HL-60 (cell line): ENCODE results near the gene SIPA1.
A peak's percentile ranks its signal among the peaks of the same experiment; 100 is the strongest.

ENCODE experiments used
- DNase-seq, 2 experiments: peaks; one replicate each; pipeline ENCODE4 v3.0.0-alpha.2; 2010 to 2020; ENCODE audit warnings: low read depth in 1 of 2, low spot score in 1 of 2
- H3K27ac ChIP-seq: fragments of 250-450 bp; sonication (Bioruptor Pico); replicated peaks from 2 replicates; pipeline ENCODE4 v1.5.1; 2020; ENCODE audit warnings: mild to moderate bottlenecking, moderate library complexity
- H3K27me3 ChIP-seq: fragments of 250-450 bp; sonication (Bioruptor Pico); 2 replicates; pipeline ENCODE4 v1.5.1; 2021; ENCODE audit warnings: mild to moderate bottlenecking, moderate library complexity; ENCODE audit not compliant: insufficient read depth, poor library complexity, severe bottlenecking
- H3K4me3 ChIP-seq: replicated peaks from 2 replicates; pipeline ENCODE4 v1.5.1; 2011; ENCODE audit warnings: mild to moderate bottlenecking, control low read depth, low read length; ENCODE audit not compliant: insufficient read depth
- GABPA ChIP-seq: IDR thresholded peaks from 2 replicates; pipeline ENCODE4 v1.6.1; 2012; ENCODE audit warnings: low read depth
- POLR2AphosphoS5 ChIP-seq: IDR thresholded peaks from 2 replicates; pipeline ENCODE4 v1.6.1; 2012; ENCODE audit warnings: low read depth
- SPI1 ChIP-seq: IDR thresholded peaks from 2 replicates; pipeline ENCODE4 v1.6.1; 2012; ENCODE audit warnings: low read depth, mild to moderate bottlenecking, borderline replicate concordance
- TF ChIP-seq, protein P1 (sequence below): IDR thresholded peaks from one replicate; pipeline ENCODE4 v1.5.1; 2011; ENCODE audit warnings: low read length, control low read depth, inconsistent platforms; ENCODE audit not compliant: insufficient read depth
- TF ChIP-seq, protein P2 (sequence below): IDR thresholded peaks from 2 replicates; pipeline ENCODE4 v1.6.1; 2012; ENCODE audit warnings: low read depth; ENCODE audit not compliant: insufficient replicate concordance

SIPA1 gene

DNA sequence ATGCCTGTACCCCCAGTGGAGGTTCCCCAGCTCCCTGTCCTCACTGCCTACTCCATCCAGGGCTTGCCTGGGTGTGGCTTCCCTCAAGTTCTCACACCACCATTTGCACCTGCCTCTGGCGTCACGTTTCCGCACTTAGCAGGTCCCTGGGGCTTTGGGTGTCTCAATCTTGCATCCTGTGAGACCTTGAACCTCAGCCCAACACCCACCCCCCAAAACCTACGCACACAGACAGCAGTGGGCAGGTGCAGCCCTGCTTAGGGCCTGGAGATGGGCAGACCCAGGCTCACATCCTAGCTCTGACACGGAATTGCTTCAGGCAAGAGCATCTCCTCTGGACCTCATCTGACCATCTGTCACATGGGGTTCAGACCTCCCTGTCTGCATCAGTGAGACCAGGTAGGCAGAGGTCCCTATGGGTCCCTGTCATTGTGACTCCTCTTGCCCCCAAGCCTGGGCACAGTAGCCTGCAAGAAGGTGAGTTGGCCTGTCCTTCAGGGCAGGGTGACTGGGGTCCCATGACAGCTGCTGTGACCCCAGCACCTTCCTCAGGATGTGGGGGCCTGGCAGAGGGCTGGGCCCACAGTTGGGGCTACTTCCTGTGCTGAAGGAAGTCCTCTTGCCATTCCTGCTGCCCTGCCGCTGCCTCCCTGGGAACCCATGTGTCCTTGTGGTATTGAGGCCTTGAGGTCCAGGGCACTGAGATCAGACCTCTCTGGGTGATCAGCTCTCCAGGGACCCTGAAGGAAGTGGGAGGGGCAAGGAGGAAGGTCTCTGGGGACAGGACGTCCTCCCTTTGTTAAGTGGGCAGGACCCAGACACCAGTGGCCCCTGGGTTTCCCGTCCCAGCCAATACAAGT, 2.0 kb downstream of the SIPA1 start:
- DNase-seq = peak; percentile 85 to 88
- H3K27ac ChIP-seq = peak overlapping the region; percentile 99
- H3K27me3 ChIP-seq = no peaks in the 10 kb centered on the region
- H3K4me3 ChIP-seq = peak overlapping the region; percentile 61
- no peak for TF ChIP-seq POLR2AphosphoS5
- TF ChIP-seq, protein P1, sequence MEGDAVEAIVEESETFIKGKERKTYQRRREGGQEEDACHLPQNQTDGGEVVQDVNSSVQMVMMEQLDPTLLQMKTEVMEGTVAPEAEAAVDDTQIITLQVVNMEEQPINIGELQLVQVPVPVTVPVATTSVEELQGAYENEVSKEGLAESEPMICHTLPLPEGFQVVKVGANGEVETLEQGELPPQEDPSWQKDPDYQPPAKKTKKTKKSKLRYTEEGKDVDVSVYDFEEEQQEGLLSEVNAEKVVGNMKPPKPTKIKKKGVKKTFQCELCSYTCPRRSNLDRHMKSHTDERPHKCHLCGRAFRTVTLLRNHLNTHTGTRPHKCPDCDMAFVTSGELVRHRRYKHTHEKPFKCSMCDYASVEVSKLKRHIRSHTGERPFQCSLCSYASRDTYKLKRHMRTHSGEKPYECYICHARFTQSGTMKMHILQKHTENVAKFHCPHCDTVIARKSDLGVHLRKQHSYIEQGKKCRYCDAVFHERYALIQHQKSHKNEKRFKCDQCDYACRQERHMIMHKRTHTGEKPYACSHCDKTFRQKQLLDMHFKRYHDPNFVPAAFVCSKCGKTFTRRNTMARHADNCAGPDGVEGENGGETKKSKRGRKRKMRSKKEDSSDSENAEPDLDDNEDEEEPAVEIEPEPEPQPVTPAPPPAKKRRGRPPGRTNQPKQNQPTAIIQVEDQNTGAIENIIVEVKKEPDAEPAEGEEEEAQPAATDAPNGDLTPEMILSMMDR = no peak
- TF ChIP-seq, protein P2, sequence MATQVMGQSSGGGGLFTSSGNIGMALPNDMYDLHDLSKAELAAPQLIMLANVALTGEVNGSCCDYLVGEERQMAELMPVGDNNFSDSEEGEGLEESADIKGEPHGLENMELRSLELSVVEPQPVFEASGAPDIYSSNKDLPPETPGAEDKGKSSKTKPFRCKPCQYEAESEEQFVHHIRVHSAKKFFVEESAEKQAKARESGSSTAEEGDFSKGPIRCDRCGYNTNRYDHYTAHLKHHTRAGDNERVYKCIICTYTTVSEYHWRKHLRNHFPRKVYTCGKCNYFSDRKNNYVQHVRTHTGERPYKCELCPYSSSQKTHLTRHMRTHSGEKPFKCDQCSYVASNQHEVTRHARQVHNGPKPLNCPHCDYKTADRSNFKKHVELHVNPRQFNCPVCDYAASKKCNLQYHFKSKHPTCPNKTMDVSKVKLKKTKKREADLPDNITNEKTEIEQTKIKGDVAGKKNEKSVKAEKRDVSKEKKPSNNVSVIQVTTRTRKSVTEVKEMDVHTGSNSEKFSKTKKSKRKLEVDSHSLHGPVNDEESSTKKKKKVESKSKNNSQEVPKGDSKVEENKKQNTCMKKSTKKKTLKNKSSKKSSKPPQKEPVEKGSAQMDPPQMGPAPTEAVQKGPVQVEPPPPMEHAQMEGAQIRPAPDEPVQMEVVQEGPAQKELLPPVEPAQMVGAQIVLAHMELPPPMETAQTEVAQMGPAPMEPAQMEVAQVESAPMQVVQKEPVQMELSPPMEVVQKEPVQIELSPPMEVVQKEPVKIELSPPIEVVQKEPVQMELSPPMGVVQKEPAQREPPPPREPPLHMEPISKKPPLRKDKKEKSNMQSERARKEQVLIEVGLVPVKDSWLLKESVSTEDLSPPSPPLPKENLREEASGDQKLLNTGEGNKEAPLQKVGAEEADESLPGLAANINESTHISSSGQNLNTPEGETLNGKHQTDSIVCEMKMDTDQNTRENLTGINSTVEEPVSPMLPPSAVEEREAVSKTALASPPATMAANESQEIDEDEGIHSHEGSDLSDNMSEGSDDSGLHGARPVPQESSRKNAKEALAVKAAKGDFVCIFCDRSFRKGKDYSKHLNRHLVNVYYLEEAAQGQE = no peak
- TF ChIP-seq SPI1 = 0 out of 2 replicates have a peak, but pooled peaks have one; percentile 6
- TF ChIP-seq GABPA = no peak

DNA sequence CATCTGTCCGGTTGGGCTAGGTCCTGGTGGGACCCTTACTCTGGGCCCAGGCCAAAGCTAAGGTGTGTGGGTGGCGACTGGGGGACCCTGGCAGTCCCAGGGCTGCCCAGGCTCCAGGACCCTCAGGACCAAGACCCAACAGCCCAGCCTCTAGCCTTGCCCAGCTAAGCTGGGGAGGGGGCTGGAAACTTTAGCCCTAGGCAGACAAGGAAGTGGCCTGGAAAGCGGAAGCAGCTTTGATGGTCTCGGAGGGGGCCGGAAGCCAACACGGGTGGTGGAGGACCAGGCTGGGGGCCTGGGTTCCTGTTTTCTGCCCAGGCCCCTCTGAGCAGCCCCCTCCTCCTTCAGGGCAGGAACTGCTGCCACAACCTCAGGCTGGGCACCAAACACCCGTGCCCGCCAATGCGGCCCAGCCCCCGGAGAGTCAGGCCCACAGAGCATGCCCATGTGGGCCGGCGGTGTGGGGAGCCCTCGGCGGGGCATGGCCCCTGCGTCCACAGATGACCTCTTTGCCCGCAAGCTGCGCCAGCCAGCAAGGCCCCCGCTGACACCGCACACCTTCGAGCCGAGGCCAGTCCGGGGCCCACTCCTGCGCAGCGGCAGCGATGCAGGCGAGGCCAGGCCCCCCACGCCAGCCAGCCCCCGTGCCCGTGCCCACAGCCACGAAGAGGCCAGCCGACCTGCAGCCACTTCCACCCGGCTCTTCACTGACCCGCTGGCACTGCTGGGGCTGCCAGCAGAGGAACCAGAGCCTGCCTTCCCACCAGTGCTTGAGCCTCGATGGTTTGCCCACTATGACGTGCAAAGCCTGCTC, 2.8 kb downstream of the SIPA1 start:
- TF ChIP-seq SPI1 (peak; percentile 98), GABPA (peak; percentile 79), POLR2AphosphoS5 (peak; percentile 93)
- TF ChIP-seq, protein P1 = no peak
- TF ChIP-seq, protein P2 = no peak
- H3K27me3 ChIP-seq = no peaks in the 10 kb centered on the region
- peak overlapping the region; percentile 61 for H3K4me3 ChIP-seq
- H3K27ac ChIP-seq = peak overlapping the region; percentile 99
- peak; percentile 77 to 96 for DNase-seq

DNA sequence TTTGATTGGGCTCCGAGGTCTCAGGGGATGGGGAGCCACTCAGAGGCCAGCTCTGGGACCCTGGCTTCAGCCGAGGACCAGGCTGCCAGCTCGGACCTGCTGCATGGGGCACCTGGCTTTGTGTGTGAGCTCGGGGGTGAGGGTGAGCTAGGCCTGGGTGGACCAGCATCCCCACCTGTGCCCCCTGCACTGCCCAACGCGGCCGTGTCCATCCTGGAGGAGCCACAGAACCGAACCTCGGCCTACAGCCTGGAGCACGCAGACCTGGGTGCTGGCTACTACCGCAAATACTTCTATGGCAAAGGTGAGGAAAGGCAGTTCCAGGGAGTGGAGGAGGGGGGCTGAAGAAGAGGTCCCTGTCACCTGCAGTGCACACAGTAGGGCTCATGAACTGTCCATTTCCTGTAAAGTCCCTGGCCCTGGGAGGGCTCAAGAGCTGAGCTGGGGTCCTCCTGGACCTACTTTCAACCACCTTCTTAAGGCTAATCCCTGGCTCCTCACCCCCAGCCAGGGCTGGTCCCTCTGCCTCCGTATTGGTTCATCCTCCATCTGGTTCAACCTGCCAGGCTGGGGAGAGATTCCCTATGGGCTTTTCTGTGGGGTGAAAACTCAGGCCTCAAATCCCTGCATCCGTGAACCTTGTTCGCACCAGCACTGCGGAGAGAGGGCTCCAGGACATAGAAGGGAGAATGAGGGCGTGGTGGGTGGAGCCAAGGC, 3.6 kb downstream of the SIPA1 start:
- DNase-seq = no peak
- Histone ChIP-seq H3K4me3 (peak overlapping the region; percentile 61), H3K27ac (peak overlapping the region; percentile 99)

More for the DNA sequence above, 3.6 kb downstream of the SIPA1 start:
- no peak for TF ChIP-seq GABPA
- TF ChIP-seq SPI1 = no peak
- no peak for TF ChIP-seq POLR2AphosphoS5
- TF ChIP-seq, protein P1 = no peak
- TF ChIP-seq, protein P2 = no peak
- H3K27me3 ChIP-seq = no peaks in the 10 kb centered on the region
